GM21717 (cell line): ENCODE results near the gene CD8B2.
"Not testable (repeated sequence)": the region's sequence is repeated elsewhere in the genome, so short reads cannot be mapped to it uniquely, and the experiment has no call there.

ENCODE experiments used
- ATAC-seq: cut with Tn5 transposase; IDR thresholded peaks from one replicate; pipeline ENCODE4 v1.9.1; 2021; ENCODE audit warnings: mild to moderate bottlenecking, moderate library complexity; ENCODE audit not compliant: unreplicated experiment

CD8B2 gene

GRCh38 chr2:106486551-106487385 lies at the start of gene CD8B2:
Gene CD8B2, plus strand, starts transcription at chr2:106487364. Its CDS starts 63 bp downstream, at chr2:106487427.
- ATAC-seq: not testable (repeated sequence)

GRCh38 chr2:106461882-106462281 lies 25.3 kb upstream of the CD8B2 start:
- not testable (repeated sequence) for ATAC-seq

GRCh38 chr2:106467516-106467915 lies 19.6 kb upstream of the CD8B2 start:
- ATAC-seq: not testable (repeated sequence)

GRCh38 chr2:106468107-106468506 lies 19.1 kb upstream of the CD8B2 start, which contains the start of gene RGPD3:
Gene RGPD3, minus strand, starts transcription at chr2:106468413. Its CDS starts 125 bp downstream, at chr2:106468288.
- ATAC-seq: not testable (repeated sequence)

- not testable (repeated sequence) for ATAC-seq
Observed at GRCh38 chr2:106470658-106471057, 16.5 kb upstream of the CD8B2 start.

GRCh38 chr2:106477647-106478046 lies 9.5 kb upstream of the CD8B2 start:
- ATAC-seq: not testable (repeated sequence)

- not testable (repeated sequence) for ATAC-seq
Observed at GRCh38 chr2:106479563-106479962, 7.6 kb upstream of the CD8B2 start.

- not testable (repeated sequence) for ATAC-seq
Observed at GRCh38 chr2:106487386-106488191, 425 bp downstream of the CD8B2 start.

GRCh38 chr2:106489701-106490100 lies 2.5 kb downstream of the CD8B2 start:
- not testable (repeated sequence) for ATAC-seq

GRCh38 chr2:106492399-106492798 lies 5.2 kb downstream of the CD8B2 start:
- not testable (repeated sequence) for ATAC-seq

- ATAC-seq: not testable (repeated sequence)
Observed at GRCh38 chr2:106492913-106493312, 5.7 kb downstream of the CD8B2 start.

GRCh38 chr2:106498549-106498948 lies 11.4 kb downstream of the CD8B2 start:
- ATAC-seq: not testable (repeated sequence)

GRCh38 chr2:106500350-106500749 lies 13.2 kb downstream of the CD8B2 start:
- not testable (repeated sequence) for ATAC-seq

- not testable (repeated sequence) for ATAC-seq
Observed at GRCh38 chr2:106502351-106502750, 15.2 kb downstream of the CD8B2 start.

GRCh38 chr2:106504192-106504591 lies 17.0 kb downstream of the CD8B2 start:
- ATAC-seq: not testable (repeated sequence)

GRCh38 chr2:106504787-106505186 lies 17.6 kb downstream of the CD8B2 start:
- not testable (repeated sequence) for ATAC-seq

GRCh38 chr2:106506002-106506687 lies 19.0 kb downstream of the CD8B2 start:
- not testable (repeated sequence) for ATAC-seq

- not testable (repeated sequence) for ATAC-seq
Observed at GRCh38 chr2:106508660-106509373, 21.7 kb downstream of the CD8B2 start.

GRCh38 chr2:106509374-106509770 lies 22.2 kb downstream of the CD8B2 start:
- ATAC-seq: not testable (repeated sequence)

- ATAC-seq: not testable (repeated sequence)
Observed at GRCh38 chr2:106510791-106511190, 23.6 kb downstream of the CD8B2 start.
